Erythroblast (primary cell): ENCODE data around the gene ZBTB38.

Experiments
- GATA1 ChIP-seq: IDR thresholded peaks from 2 replicates; pipeline ENCODE4 v1.6.1; 2011; ENCODE audit warnings: low read depth, mild to moderate bottlenecking, control low read depth, low read length, moderate library complexity
- POLR2A ChIP-seq: IDR thresholded peaks from 2 replicates; pipeline ENCODE4 v1.6.1; 2011; ENCODE audit warnings: mild to moderate bottlenecking, low read length

- TF ChIP-seq POLR2A = no peak
- TF ChIP-seq GATA1 = no peak
Measured at GRCh38 chr3:141331377-141332318, 36.7 kb upstream of the ZBTB38 start.
